ENCODE measurements around the gene PIPOX. TPM values are rescaled to one million over a fixed set of nuclear protein-coding genes. Genes with fewer than 3 reads are reported as not detected.

The PIPOX gene
- total RNA-seq, 1 donor, result 1.4 TPM

- TF ChIP-seq CTCF (IDR thresholded peaks at IDR 0.05; ENCODE audit: extremely low read depth, low read depth, low read length), result no peak
- peaks cover 13% of the 10 kb centered on the region for H3K27me3 ChIP-seq (ENCODE audit: insufficient read depth, low read length)
Measured at GRCh38 chr17:29063992-29064391, 21.1 kb downstream of the PIPOX start.

GRCh38 chr17:29066047-29066446, 23.1 kb downstream of the PIPOX start:
- no peak for DNase-seq (ENCODE audit: insufficient read length, low spot score, missing footprints)
- Histone ChIP-seq H3K4me2 (ENCODE audit: insufficient read depth, low read length) (no peak overlapping the region), H3K79me2 (ENCODE audit: insufficient read depth, low read length) (no peaks in the 10 kb centered on the region), H3K27ac (ENCODE audit: low read depth, low read length) (no peak overlapping the region), H3K4me1 (ENCODE audit: insufficient read depth, low read length) (no peaks in the 10 kb centered on the region), H3K9me3 (ENCODE audit: low read depth, low read length) (no peaks in the 10 kb centered on the region), H2AFZ (ENCODE audit: low read length) (no peak overlapping the region), H4K20me1 (ENCODE audit: insufficient read depth, low read length) (no peaks in the 10 kb centered on the region), H3K4me3 (ENCODE audit: insufficient read depth, low read length) (no peak overlapping the region), H3K27me3 (ENCODE audit: insufficient read depth, low read length) (peaks cover 30% of the 10 kb centered on the region), H3K36me3 (ENCODE audit: insufficient read depth, low read length) (no peaks in the 10 kb centered on the region)
- TF ChIP-seq CTCF (IDR thresholded peaks at IDR 0.05; ENCODE audit: extremely low read depth, low read depth, low read length), result no peak

More at GRCh38 chr17:29063992-29064391, 21.1 kb downstream of the PIPOX start:
- no peak overlapping the region for H3K27ac ChIP-seq (ENCODE audit: low read depth, low read length)
- H3K4me2 ChIP-seq (ENCODE audit: insufficient read depth, low read length), result no peak overlapping the region
- H3K79me2 ChIP-seq (ENCODE audit: insufficient read depth, low read length), result no peaks in the 10 kb centered on the region
- no peak overlapping the region for H2AFZ ChIP-seq (ENCODE audit: low read length)
- no peaks in the 10 kb centered on the region for H4K20me1 ChIP-seq (ENCODE audit: insufficient read depth, low read length)
- H3K9me3 ChIP-seq (ENCODE audit: low read depth, low read length), result no peaks in the 10 kb centered on the region
- H3K4me1 ChIP-seq (ENCODE audit: insufficient read depth, low read length), result no peaks in the 10 kb centered on the region
- DNase-seq (ENCODE audit: insufficient read length, low spot score, missing footprints), result no peak
- H3K36me3 ChIP-seq (ENCODE audit: insufficient read depth, low read length), result no peaks in the 10 kb centered on the region
- no peak overlapping the region for H3K4me3 ChIP-seq (ENCODE audit: insufficient read depth, low read length)

- H3K36me3 ChIP-seq (ENCODE audit: insufficient read depth, low read length), result no peaks in the 10 kb centered on the region
Measured at GRCh38 chr17:29066606-29067005, 23.7 kb downstream of the PIPOX start.

GRCh38 chr17:29068818-29069217, 25.9 kb downstream of the PIPOX start:
- Histone ChIP-seq H3K4me3 (ENCODE audit: insufficient read depth, low read length) (no peak overlapping the region), H3K27me3 (ENCODE audit: insufficient read depth, low read length) (peaks cover 49% of the 10 kb centered on the region), H3K9me3 (ENCODE audit: low read depth, low read length) (no peaks in the 10 kb centered on the region), H3K4me2 (ENCODE audit: insufficient read depth, low read length) (no peak overlapping the region), H3K36me3 (ENCODE audit: insufficient read depth, low read length) (no peaks in the 10 kb centered on the region), H3K4me1 (ENCODE audit: insufficient read depth, low read length) (no peaks in the 10 kb centered on the region), H2AFZ (ENCODE audit: low read length) (no peak overlapping the region), H3K27ac (ENCODE audit: low read depth, low read length) (no peak overlapping the region), H4K20me1 (ENCODE audit: insufficient read depth, low read length) (no peaks in the 10 kb centered on the region), H3K79me2 (ENCODE audit: insufficient read depth, low read length) (no peaks in the 10 kb centered on the region)
- peak; percentile 13 for DNase-seq (ENCODE audit: insufficient read length, low spot score, missing footprints)
- no peak for TF ChIP-seq CTCF (IDR thresholded peaks at IDR 0.05; ENCODE audit: extremely low read depth, low read depth, low read length)

More at GRCh38 chr17:29066606-29067005, 23.7 kb downstream of the PIPOX start:
- Histone ChIP-seq H3K4me2 (ENCODE audit: insufficient read depth, low read length) (no peak overlapping the region), H2AFZ (ENCODE audit: low read length) (no peak overlapping the region), H3K9me3 (ENCODE audit: low read depth, low read length) (no peaks in the 10 kb centered on the region), H4K20me1 (ENCODE audit: insufficient read depth, low read length) (no peaks in the 10 kb centered on the region), H3K4me3 (ENCODE audit: insufficient read depth, low read length) (no peak overlapping the region), H3K4me1 (ENCODE audit: insufficient read depth, low read length) (no peaks in the 10 kb centered on the region), H3K79me2 (ENCODE audit: insufficient read depth, low read length) (no peaks in the 10 kb centered on the region), H3K27me3 (ENCODE audit: insufficient read depth, low read length) (peaks cover 36% of the 10 kb centered on the region), H3K27ac (ENCODE audit: low read depth, low read length) (no peak overlapping the region)
- DNase-seq (ENCODE audit: insufficient read length, low spot score, missing footprints), result peak; percentile 15
- TF ChIP-seq CTCF (IDR thresholded peaks at IDR 0.05; ENCODE audit: extremely low read depth, low read depth, low read length), result no peak

Data from osteoblast (primary cell).